Mucosa of descending colon (tissue), 3 donors: ENCODE measurements around the gene CDK19. TPM values are rescaled to one million over a fixed set of nuclear protein-coding genes. Genes with fewer than 3 reads are reported as not detected.
A peak's percentile ranks its signal among the peaks of the same experiment; 100 is the strongest.

Experiments
- ATAC-seq: fragments of 200-7000 bp; cut with Tn5 transposase; one replicate; pipeline ENCODE4 v1.9.1; 2020; ENCODE audit warnings: mild to moderate bottlenecking, moderate library complexity
- DNase-seq, 3 donors: peaks; one replicate each; pipeline ENCODE4 v3.0.0-alpha.2; 2020
- H3K36me3 ChIP-seq: fragments of 200-600 bp; one replicate; pipeline ENCODE4 v1.8.0; 2021; ENCODE audit warnings: low read depth, mild to moderate bottlenecking
- H3K4me1 ChIP-seq: fragments of 200-600 bp; one replicate; pipeline ENCODE4 v1.8.0; 2021; ENCODE audit warnings: low read depth, mild to moderate bottlenecking
- H3K4me3 ChIP-seq: fragments of 200-600 bp; one replicate; pipeline ENCODE4 v1.8.0; 2021; ENCODE audit warnings: mild to moderate bottlenecking
- H3K9me3 ChIP-seq: fragments of 200-600 bp; one replicate; pipeline ENCODE4 v1.8.0; 2021; ENCODE audit warnings: mild to moderate bottlenecking
- CTCF ChIP-seq: fragments of 200-600 bp; IDR thresholded peaks from one replicate; pipeline ENCODE4 v1.8.0; 2022; ENCODE audit warnings: antibody characterized with exemption, mild to moderate bottlenecking
- intact Hi-C, 2 donors: fragments of 100-400 bp; cut with DNase I in 1 of 2; cut with micrococcal nuclease in 1 of 2; formaldehyde crosslinking; loops; one replicate each; pipeline versions ENCODE4 v1.11.0 to v1.11.1; 2022; cut with DNase I, micrococcal nuclease
- total RNA-seq, 3 donors: library from RNA; stranded (reverse); fragmentation: NEBNext Ultra II Directional in 2 of 3; extraction: Animal tissue kit (Norgen Biotek cat#: 25700) in 2 of 3; gene quantifications; one replicate each; pipeline versions ENCODE4 v1.2.1 to v1.2.4, GENCODE V29; 2021 to 2023
- donor health status: DM: no; HTN: no; CAD: no; lungs with moderate emphysema.
- donor health status: DM: no; HTN: no; CAD: no.
- donor health status: DM: no; HTN: yes; CAD: no.

CDK19 gene
- total RNA-seq, 3 donors from 2014 or later: 24.3 to 34.3 (median 27.7) TPM

GRCh38 chr6:110625883-110626282, 189.4 kb downstream of the CDK19 start:
- Histone ChIP-seq H3K4me1 (no peaks in the 10 kb centered on the region), H3K4me3 (no peak overlapping the region), H3K9me3 (no peaks in the 10 kb centered on the region), H3K36me3 (no peaks in the 10 kb centered on the region)
- TF ChIP-seq CTCF: no peak
- ATAC-seq (no peak), DNase-seq (no peak)
- intact Hi-C loops: no loop called here

GRCh38 chr6:110622912-110623578, 192.2 kb downstream of the CDK19 start:
- Histone ChIP-seq H3K36me3 (no peaks in the 10 kb centered on the region), H3K4me3 (no peak overlapping the region), H3K4me1 (peaks cover 15% of the 10 kb centered on the region), H3K9me3 (no peaks in the 10 kb centered on the region)
- ATAC-seq: no peak
- no peak for TF ChIP-seq CTCF
- intact Hi-C loops: no loop called here
- DNase-seq: no peak

- no peaks in the 10 kb centered on the region for H3K36me3 ChIP-seq
- intact Hi-C loops: no loop called here
- no peak overlapping the region for H3K4me3 ChIP-seq
- DNase-seq (no peak), ATAC-seq (no peak)
- no peak for TF ChIP-seq CTCF
- no peaks in the 10 kb centered on the region for H3K9me3 ChIP-seq
- peaks cover 15% of the 10 kb centered on the region for H3K4me1 ChIP-seq
Measured at GRCh38 chr6:110621061-110621460, 194.2 kb downstream of the CDK19 start.

- intact Hi-C loops: no loop called here
- TF ChIP-seq CTCF: no peak
- H3K4me1 ChIP-seq: peaks cover 15% of the 10 kb centered on the region
- H3K36me3 ChIP-seq: no peaks in the 10 kb centered on the region
- peak; percentile 54 for ATAC-seq
- no peak overlapping the region for H3K4me3 ChIP-seq
- DNase-seq: no peak
- no peaks in the 10 kb centered on the region for H3K9me3 ChIP-seq
Measured at GRCh38 chr6:110620065-110620464, 195.2 kb downstream of the CDK19 start.

GRCh38 chr6:110619275-110619908, 195.9 kb downstream of the CDK19 start:
- H3K4me1 ChIP-seq: peaks cover 15% of the 10 kb centered on the region
- DNase-seq (no peak), ATAC-seq (peak; percentile 64)
- TF ChIP-seq CTCF: no peak
- no peak overlapping the region for H3K4me3 ChIP-seq
- H3K9me3 ChIP-seq: no peaks in the 10 kb centered on the region
- H3K36me3 ChIP-seq: no peaks in the 10 kb centered on the region
- intact Hi-C loops: no loop called here
